AG04449 (cell line): Measurements from ENCODE around the gene FRYL.

Experiments used
- CTCF ChIA-PET: fragments of 350-600 bp; formaldehyde crosslinking; extraction: SDS; loops from one replicate; lab custom pipeline; 2021; ENCODE audit warnings: antibody characterized with exemption; lab: Yijun Ruan, JAX
- POLR2A ChIA-PET: fragments of 400-600, 350-600 bp; formaldehyde crosslinking; extraction: SDS; loops from one replicate; lab custom pipeline; 2020; ENCODE audit warnings: antibody characterized with exemption, inconsistent platforms; lab: Yijun Ruan, JAX
- DNase-seq: peaks from one replicate; pipeline ENCODE4 v3.0.0-alpha.2; 2010; ENCODE audit warnings: low read depth, low spot score
- H3K4me3 ChIP-seq: 2 replicates; pipeline ENCODE4 v1.5.1; 2011; ENCODE audit warnings: low read depth, mild to moderate bottlenecking, control low read depth, low read length
- TF ChIP-seq, protein P1 (sequence below): IDR thresholded peaks from one replicate; pipeline ENCODE4 v1.5.1; 2011; ENCODE audit warnings: mild to moderate bottlenecking, moderate library complexity, low read length, control low read depth, inconsistent platforms; ENCODE audit not compliant: insufficient read depth; ENCODE audit errors: missing control alignments

FRYL gene

DNA sequence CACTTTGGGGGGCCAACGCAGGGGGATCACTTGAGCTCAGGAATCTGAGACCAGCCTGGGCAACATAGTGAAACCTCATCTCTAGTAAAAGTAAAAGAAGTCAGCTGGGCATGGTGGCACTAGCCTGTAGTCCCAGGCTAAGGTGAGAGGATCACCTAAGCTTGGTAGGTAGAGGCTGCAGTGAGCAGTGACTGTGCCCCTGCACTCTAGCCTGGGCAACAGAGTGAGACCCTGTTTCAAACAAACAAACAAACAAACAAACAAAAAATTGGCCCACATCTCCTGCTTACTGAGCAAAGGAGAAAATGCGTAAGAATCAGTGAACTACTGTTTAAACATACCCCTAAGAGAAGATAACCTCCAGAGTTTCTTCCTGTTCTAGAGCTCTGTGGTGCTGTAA, 85.3 kb downstream of the FRYL start:
- ChIA-PET CTCF (interaction anchor here (1.5 kb wide), 1 partner anchor 116 kb away, joined by 3 read pairs; no protein-coding TSS in a partner anchor), POLR2A (no interaction called here)
- no peak for DNase-seq
- H3K4me3 ChIP-seq: no peak overlapping the region
- TF ChIP-seq, protein P1, sequence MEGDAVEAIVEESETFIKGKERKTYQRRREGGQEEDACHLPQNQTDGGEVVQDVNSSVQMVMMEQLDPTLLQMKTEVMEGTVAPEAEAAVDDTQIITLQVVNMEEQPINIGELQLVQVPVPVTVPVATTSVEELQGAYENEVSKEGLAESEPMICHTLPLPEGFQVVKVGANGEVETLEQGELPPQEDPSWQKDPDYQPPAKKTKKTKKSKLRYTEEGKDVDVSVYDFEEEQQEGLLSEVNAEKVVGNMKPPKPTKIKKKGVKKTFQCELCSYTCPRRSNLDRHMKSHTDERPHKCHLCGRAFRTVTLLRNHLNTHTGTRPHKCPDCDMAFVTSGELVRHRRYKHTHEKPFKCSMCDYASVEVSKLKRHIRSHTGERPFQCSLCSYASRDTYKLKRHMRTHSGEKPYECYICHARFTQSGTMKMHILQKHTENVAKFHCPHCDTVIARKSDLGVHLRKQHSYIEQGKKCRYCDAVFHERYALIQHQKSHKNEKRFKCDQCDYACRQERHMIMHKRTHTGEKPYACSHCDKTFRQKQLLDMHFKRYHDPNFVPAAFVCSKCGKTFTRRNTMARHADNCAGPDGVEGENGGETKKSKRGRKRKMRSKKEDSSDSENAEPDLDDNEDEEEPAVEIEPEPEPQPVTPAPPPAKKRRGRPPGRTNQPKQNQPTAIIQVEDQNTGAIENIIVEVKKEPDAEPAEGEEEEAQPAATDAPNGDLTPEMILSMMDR: no peak

DNA sequence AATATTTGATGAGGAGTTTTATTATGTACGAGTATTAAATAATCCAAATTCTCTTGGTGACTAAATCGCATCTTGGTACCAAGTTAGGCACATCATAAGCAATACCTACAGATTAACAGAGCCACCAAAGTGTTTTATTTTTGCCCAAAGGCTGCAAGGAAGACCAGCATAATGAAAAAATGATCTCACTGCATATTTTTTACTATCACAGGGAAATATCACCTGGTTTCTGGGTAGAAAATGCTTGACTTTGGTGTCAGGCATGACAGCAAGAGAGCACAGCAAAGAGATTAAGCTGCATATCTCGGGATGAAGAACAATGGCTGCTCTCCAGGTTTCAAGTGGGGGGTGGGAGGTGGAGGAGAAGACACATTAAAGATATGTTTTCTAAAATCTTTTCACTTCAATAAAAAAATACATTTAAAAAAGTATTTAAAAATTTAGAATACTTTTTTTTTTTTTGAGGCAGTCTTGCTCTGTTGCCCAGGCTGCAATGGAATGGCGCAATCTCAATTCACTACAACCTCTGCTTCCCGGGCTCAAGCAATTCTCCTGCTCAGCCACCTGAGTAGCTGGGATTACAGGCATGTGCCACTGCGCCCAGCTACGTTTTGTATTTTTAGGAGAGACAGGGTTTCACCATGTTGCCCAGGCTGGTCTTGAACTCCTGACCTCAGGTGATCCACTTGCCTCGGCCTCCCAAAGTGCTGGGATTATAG, 86.1 kb downstream of the FRYL start:
- H3K4me3 ChIP-seq: no peak overlapping the region
- ChIA-PET CTCF (interaction anchor here (1.0 kb wide), 1 partner anchor 10 kb away, joined by 3 read pairs; no protein-coding TSS in a partner anchor), POLR2A (no interaction called here)
- DNase-seq: no peak
- TF ChIP-seq, protein P1: no peak

DNA sequence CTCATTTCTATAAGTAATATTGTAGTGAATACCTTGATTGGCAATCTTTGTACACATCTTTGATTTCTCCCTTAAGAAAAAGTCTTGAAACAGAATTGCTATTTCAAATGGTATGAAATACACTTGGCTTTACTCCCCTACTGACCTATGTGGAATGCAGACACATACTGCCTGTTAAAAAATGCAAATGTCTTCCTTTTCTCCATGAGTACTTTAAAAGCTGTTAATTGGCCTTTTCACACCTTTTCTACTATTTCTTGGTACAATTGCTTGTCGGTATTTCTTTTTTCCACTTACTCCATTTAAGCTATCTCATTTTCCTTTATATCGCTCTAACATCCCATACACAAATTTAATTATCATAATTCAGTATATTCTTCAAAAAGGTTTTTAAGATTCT, 87.2 kb downstream of the FRYL start:
- no peak for DNase-seq
- no peak overlapping the region for H3K4me3 ChIP-seq
- TF ChIP-seq, protein P1: no peak
- ChIA-PET POLR2A (no interaction called here), CTCF (interaction anchor here (0.6 kb wide), 1 partner anchor 105 kb away, joined by 3 read pairs; no protein-coding TSS in a partner anchor)

DNA sequence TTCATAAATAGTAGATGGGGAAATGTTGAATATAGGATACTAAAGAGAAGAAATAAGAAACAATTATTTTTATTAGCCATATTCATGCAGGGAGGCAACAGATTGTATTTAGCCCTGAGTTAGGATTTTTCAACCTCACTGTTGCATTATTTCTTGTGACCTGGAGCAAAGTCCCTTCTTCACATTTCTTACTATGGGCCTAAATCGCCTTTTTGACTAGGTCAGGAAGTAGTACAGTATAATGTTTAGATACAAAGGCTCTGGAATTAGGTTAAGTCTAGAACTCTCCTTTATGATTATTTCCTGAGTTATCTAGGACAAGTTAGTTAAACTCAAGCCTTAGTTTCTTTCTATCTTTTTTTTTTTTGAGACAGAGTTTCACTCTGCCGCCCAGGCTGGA, 88.0 kb downstream of the FRYL start:
- H3K4me3 ChIP-seq: no peak overlapping the region
- ChIA-PET POLR2A (no interaction called here), CTCF (no interaction called here)
- TF ChIP-seq, protein P1: no peak
- DNase-seq: no peak

DNA sequence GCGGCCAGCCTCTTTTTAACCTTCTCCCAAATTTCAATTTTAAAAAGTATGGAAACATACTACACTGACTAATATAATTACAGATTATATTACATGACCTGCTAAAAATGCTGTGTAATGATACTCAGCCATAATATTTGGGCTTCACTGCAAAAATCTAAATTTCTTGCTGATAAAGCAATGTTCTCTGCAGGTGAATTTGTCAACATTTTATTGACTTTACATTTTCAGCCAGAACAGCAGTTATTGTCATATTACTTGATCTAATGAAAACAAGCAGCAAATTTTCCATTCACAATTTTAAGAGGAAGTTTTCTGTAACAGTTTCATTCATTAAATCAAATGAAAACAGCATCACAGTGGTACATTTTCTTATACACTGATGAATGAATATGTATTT, 91.1 kb downstream of the FRYL start:
- TF ChIP-seq, protein P1: no peak
- no peak for DNase-seq
- no peak overlapping the region for H3K4me3 ChIP-seq
- POLR2A ChIA-PET: no interaction called here
- CTCF ChIA-PET: interaction anchor here (1.3 kb wide), 1 partner anchor 18 kb away, joined by 3 read pairs; no protein-coding TSS in a partner anchor

DNA sequence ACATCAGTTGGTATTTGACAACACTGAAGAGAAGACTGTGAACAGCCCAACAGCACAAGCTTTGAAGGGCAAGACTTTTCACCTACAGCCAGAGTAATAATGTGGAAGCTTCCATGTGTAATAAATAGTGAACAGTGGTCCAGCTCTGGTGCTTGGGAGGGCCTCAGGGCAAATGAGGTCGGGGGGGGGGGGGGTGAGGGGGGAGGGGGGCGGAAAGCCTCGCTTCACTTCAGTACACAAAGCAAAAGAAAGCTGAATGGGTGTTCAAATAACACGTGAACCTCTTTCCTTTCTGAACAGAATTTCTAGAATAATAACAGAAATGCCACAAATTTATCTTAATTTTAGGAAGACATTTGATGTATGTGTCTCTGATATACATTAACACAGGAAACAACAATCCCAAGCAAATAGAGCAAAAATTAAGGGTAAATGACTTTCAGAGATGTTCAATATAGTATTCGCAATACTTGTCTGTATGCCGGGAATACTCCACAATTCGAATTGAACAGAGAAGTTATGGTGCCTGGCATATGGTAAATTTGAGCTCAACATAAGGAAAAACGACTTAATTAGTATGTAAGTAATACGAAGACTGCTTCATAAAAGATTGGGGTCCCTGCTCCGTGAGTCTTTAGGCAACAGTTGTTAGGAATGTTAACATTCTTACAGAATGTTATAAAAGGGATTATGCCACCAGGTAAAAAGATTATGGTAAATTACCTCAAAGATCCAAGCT, 92.6 kb downstream of the FRYL start:
- TF ChIP-seq, protein P1: no peak
- POLR2A ChIA-PET: no interaction called here
- H3K4me3 ChIP-seq: no peak overlapping the region
- no peak for DNase-seq
- CTCF ChIA-PET: interaction anchor here (1.8 to 2.5 kb wide), 2 partner anchors 108 to 110 kb away, joined by 5 to 10 read pairs; no protein-coding TSS in a partner anchor
